SH-SY5Y (cell line): ENCODE measurements around the gene EFNB2.

Experiments used
- GATA2 ChIP-seq: IDR thresholded peaks from 2 replicates; pipeline ENCODE4 v1.6.1; 2011; ENCODE audit warnings: mild to moderate bottlenecking, low read depth, low read length
- GATA3 ChIP-seq: IDR thresholded peaks from 2 replicates; pipeline ENCODE4 v1.6.1; 2011; ENCODE audit warnings: low read depth, mild to moderate bottlenecking, low read length, moderate library complexity

- TF ChIP-seq GATA3, result no peak
- TF ChIP-seq GATA2, result no peak
Measured at GRCh38 chr13:106534639-106535551, 567 bp downstream of the EFNB2 start.
